GM19395 (cell line): ENCODE measurements around the gene HPS1.

Source experiments
- ATAC-seq: cut with Tn5 transposase; IDR thresholded peaks from one replicate; pipeline ENCODE4 v1.9.1; 2021; ENCODE audit warnings: mild to moderate bottlenecking, moderate library complexity; ENCODE audit not compliant: unreplicated experiment

Gene HPS1

GRCh38 chr10:98415731-98416119, 31.0 kb downstream of the HPS1 start:
- ATAC-seq = no peak

GRCh38 chr10:98414932-98415730, 31.6 kb downstream of the HPS1 start, which contains the start of gene PYROXD2:
TSS of gene PYROXD2 (minus strand) at chr10:98415182. CDS start at chr10:98415135, 47 bp downstream.
- ATAC-seq = no peak

- no peak for ATAC-seq
These were observed 32.2 kb downstream of the HPS1 start for GRCh38 chr10:98414578-98414931.

- no peak for ATAC-seq
These were observed 35.0 kb downstream of the HPS1 start for GRCh38 chr10:98411768-98412167.

GRCh38 chr10:98411166-98411565, 35.6 kb downstream of the HPS1 start:
- no peak for ATAC-seq

GRCh38 chr10:98410759-98411158, 36.0 kb downstream of the HPS1 start:
- ATAC-seq = no peak

GRCh38 chr10:98410135-98410743, 36.5 kb downstream of the HPS1 start:
- no peak for ATAC-seq

- ATAC-seq = no peak
These were observed 37.9 kb downstream of the HPS1 start for GRCh38 chr10:98408799-98409198.

- ATAC-seq = no peak
These were observed 38.9 kb downstream of the HPS1 start for GRCh38 chr10:98407744-98408241.

- no peak for ATAC-seq
These were observed 39.6 kb downstream of the HPS1 start for GRCh38 chr10:98407017-98407743.

- no peak for ATAC-seq
These were observed 41.3 kb downstream of the HPS1 start for GRCh38 chr10:98405422-98405821.

- peak; percentile 52 for ATAC-seq
These were observed 42.0 kb downstream of the HPS1 start for GRCh38 chr10:98404571-98405359.

GRCh38 chr10:98403812-98404504, 42.8 kb downstream of the HPS1 start:
- ATAC-seq = no peak

- no peak for ATAC-seq
These were observed 43.6 kb downstream of the HPS1 start for GRCh38 chr10:98402931-98403718.

GRCh38 chr10:98402478-98402877, 44.3 kb downstream of the HPS1 start:
- ATAC-seq = no peak

GRCh38 chr10:98400482-98400881, 46.3 kb downstream of the HPS1 start:
- ATAC-seq = no peak

- ATAC-seq = no peak
These were observed 47.0 kb downstream of the HPS1 start for GRCh38 chr10:98399784-98400183.

- no peak for ATAC-seq
These were observed 49.6 kb downstream of the HPS1 start for GRCh38 chr10:98397089-98397600.
